Measurements from ENCODE around the gene CARD8.
"Not testable (repeated sequence)": the region's sequence is repeated elsewhere in the genome, so short reads cannot be mapped to it uniquely, and the experiment has no call there.

DNA sequence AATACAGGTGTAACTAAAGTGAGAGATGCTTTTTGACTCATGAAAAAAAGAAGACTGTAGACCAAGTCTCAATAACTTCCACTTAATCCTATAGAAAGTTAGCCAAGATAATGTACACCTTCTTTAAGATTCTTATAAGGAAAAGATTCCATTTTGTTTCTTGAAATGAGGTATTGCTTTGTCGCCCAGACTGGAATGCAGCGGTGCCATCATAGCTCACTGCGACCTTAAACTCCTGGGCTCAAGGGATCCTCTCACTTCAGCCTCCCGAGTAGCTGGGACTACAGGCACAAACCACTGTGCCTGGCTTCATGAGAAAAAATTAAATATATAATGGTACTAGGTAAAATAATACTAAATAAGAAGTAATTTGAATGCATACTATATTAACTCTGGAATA lies 3.3 kb upstream of the CARD8 start:
- TF ChIP-seq POLR2AphosphoS5 (IDR thresholded peaks at IDR 0.05; ENCODE audit: borderline replicate concordance, low read depth, low read length); EZH2 (IDR thresholded peaks at IDR 0.05); FOXP2 (optimal IDR thresholded peaks at IDR 0.05; ENCODE audit: control extremely low read depth, extremely low read length, insufficient read depth): not testable (repeated sequence)
